OCI-LY7 (cell line): ENCODE data around the gene APOL3. TPM values are rescaled to one million over a fixed set of nuclear protein-coding genes. Genes with fewer than 3 reads are reported as not detected.

ENCODE experiments used
- BruUV-seq: library from RNA; stranded (reverse); fragments of 400-500 nt; replicated peaks from 2 replicates; lab custom pipeline; 2021; lab: Mats Ljungman, UMichigan
- CTCF ChIA-PET: fragments of 300-600 bp; sonication (Branson Sonifier 250); formaldehyde crosslinking; loops from one replicate; lab custom pipeline; 2022; ENCODE audit warnings: antibody characterized with exemption; ENCODE audit not compliant: unreplicated experiment; lab: Charles Lee
- POLR2A ChIA-PET: fragments of 300-600 bp; sonication (Branson Sonifier 250); formaldehyde crosslinking; loops from one replicate; lab custom pipeline; 2022; ENCODE audit warnings: antibody characterized with exemption; lab: Charles Lee
- DNase-seq: peaks from one replicate; pipeline ENCODE4 v3.0.0-alpha.2; 2015; ENCODE audit warnings: low spot score
- H2AFZ ChIP-seq: fragments of 200-600 bp; sonication (generic), shearing (Covaris generic); 2 replicates; pipeline ENCODE4 v1.6.1; 2014; ENCODE audit warnings: mild to moderate bottlenecking, antibody characterized with exemption, low read length, moderate library complexity
- H3K27ac ChIP-seq: fragments of 200-600 bp; sonication (generic); 2 replicates; pipeline ENCODE4 v1.5.1; 2014; ENCODE audit warnings: mixed run types, low read depth, mild to moderate bottlenecking, moderate library complexity, low read length, inconsistent platforms; ENCODE audit not compliant: poor library complexity, severe bottlenecking
- H3K36me3 ChIP-seq: fragments of 200-600 bp; sonication (generic); 2 replicates; pipeline ENCODE4 v1.6.1; 2014; ENCODE audit warnings: mild to moderate bottlenecking, antibody characterized with exemption, low read length, moderate library complexity, mixed read lengths; ENCODE audit not compliant: insufficient read depth
- H3K4me1 ChIP-seq: fragments of 200-600 bp; sonication (generic); 2 replicates; pipeline ENCODE4 v1.5.1; 2014; ENCODE audit warnings: mild to moderate bottlenecking, low read length; ENCODE audit not compliant: insufficient read depth, poor library complexity, severe bottlenecking
- H3K4me2 ChIP-seq: fragments of 200-600 bp; sonication (generic); 2 replicates; pipeline ENCODE4 v1.6.1; 2014; ENCODE audit warnings: mild to moderate bottlenecking, low read length
- H3K4me3 ChIP-seq: fragments of 200-600 bp; sonication (generic); 2 replicates; pipeline ENCODE4 v1.5.1; 2014; ENCODE audit warnings: mild to moderate bottlenecking, low read depth, low read length; ENCODE audit not compliant: poor library complexity, severe bottlenecking
- H3K79me2 ChIP-seq: fragments of 200-600 bp; sonication (generic); 2 replicates; pipeline ENCODE4 v1.6.1; 2016; ENCODE audit warnings: low read depth, mild to moderate bottlenecking, low read length, moderate library complexity, mixed read lengths; ENCODE audit not compliant: insufficient read depth
- H3K9me2 ChIP-seq: fragments of 200-600 bp; sonication (generic); 2 replicates; pipeline ENCODE4 v1.6.1; 2016; ENCODE audit warnings: mild to moderate bottlenecking, low read length, mixed read lengths; ENCODE audit not compliant: insufficient read depth
- H3K9me3 ChIP-seq: fragments of 200-600 bp; sonication (generic); 2 replicates; pipeline ENCODE4 v1.6.1; 2014; ENCODE audit warnings: mild to moderate bottlenecking, mixed run types, low read length, mixed read lengths
- H4K20me1 ChIP-seq: fragments of 200-600 bp; sonication (generic); 2 replicates; pipeline ENCODE4 v1.6.1; 2014; ENCODE audit warnings: mild to moderate bottlenecking, antibody characterized with exemption, low read length, moderate library complexity, mixed read lengths; ENCODE audit not compliant: insufficient read depth
- EZH2phosphoT487 ChIP-seq: fragments of 200-600 bp; sonication (generic); IDR thresholded peaks from 2 replicates; pipeline ENCODE4 v1.6.1; 2018; ENCODE audit warnings: low read depth, borderline replicate concordance, mild to moderate bottlenecking, mixed run types, antibody characterized with exemption, low read length, moderate library complexity, mixed read lengths
- intact Hi-C: fragments of 100-400 bp; cut with micrococcal nuclease; formaldehyde crosslinking; loops from one replicate; pipeline ENCODE4 v1.10.0; 2022; ENCODE audit not compliant: unreplicated experiment
- total RNA-seq, 2 experiments: library from RNA; depleted of rRNA in 1 of 2; stranded (reverse); fragments of >200 nt in 1 of 2; shearing (Covaris generic) in 1 of 2; gene quantifications; 2 replicates each; pipeline ENCODE4 v1.2.3, GENCODE V29; 2014 to 2022
- TF ChIP-seq, protein P1 (sequence below): fragments of 200-600 bp; sonication (generic); conservative IDR thresholded peaks from 2 replicates; pipeline ENCODE4 v1.5.1; 2014; ENCODE audit warnings: mild to moderate bottlenecking, antibody characterized with exemption, low read length, moderate library complexity, mixed read lengths

Gene APOL3
- total RNA-seq, 2 experiments from 2014 or later = 10.7 to 19.6 TPM

DNA sequence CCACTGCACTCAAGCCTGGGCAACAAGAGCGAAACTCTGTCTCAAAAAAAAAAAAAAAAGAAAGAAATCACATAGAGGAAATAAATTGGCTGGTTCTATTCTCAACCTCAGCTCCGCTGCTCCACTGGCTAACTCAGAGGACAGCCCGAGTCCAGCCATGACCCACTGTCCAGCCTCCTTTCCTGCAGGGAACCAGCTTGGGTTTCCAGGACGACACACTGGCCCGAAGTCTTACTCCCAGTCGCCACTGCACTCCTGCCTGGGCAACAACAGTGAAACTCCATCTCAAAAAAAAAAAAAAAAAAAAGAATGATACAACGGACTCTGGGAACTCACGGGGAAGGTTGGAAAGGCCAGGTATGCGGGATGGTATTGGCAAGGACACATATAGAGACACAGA, 31.5 kb downstream of the APOL3 start:
- no peak for TF ChIP-seq EZH2phosphoT487
- TF ChIP-seq, protein P1, sequence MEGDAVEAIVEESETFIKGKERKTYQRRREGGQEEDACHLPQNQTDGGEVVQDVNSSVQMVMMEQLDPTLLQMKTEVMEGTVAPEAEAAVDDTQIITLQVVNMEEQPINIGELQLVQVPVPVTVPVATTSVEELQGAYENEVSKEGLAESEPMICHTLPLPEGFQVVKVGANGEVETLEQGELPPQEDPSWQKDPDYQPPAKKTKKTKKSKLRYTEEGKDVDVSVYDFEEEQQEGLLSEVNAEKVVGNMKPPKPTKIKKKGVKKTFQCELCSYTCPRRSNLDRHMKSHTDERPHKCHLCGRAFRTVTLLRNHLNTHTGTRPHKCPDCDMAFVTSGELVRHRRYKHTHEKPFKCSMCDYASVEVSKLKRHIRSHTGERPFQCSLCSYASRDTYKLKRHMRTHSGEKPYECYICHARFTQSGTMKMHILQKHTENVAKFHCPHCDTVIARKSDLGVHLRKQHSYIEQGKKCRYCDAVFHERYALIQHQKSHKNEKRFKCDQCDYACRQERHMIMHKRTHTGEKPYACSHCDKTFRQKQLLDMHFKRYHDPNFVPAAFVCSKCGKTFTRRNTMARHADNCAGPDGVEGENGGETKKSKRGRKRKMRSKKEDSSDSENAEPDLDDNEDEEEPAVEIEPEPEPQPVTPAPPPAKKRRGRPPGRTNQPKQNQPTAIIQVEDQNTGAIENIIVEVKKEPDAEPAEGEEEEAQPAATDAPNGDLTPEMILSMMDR = no peak
- H4K20me1 ChIP-seq = no peaks in the 10 kb centered on the region
- intact Hi-C loops = loop anchor here (10.0 kb wide), 1 partner anchor 364 kb away; no protein-coding TSS in a partner anchor
- H2AFZ ChIP-seq = no peak overlapping the region
- DNase-seq = no peak
- H3K4me2 ChIP-seq = no peak overlapping the region
- H3K27ac ChIP-seq = no peak overlapping the region
- no TSS peak for BruUV-seq
- no peaks in the 10 kb centered on the region for H3K4me1 ChIP-seq
- no peaks in the 10 kb centered on the region for H3K79me2 ChIP-seq
- no peaks in the 10 kb centered on the region for H3K9me2 ChIP-seq
- no peak overlapping the region for H3K4me3 ChIP-seq
- H3K9me3 ChIP-seq = no peaks in the 10 kb centered on the region
- ChIA-PET CTCF (no interaction called here), POLR2A (no interaction called here)
- no peaks in the 10 kb centered on the region for H3K36me3 ChIP-seq

DNA sequence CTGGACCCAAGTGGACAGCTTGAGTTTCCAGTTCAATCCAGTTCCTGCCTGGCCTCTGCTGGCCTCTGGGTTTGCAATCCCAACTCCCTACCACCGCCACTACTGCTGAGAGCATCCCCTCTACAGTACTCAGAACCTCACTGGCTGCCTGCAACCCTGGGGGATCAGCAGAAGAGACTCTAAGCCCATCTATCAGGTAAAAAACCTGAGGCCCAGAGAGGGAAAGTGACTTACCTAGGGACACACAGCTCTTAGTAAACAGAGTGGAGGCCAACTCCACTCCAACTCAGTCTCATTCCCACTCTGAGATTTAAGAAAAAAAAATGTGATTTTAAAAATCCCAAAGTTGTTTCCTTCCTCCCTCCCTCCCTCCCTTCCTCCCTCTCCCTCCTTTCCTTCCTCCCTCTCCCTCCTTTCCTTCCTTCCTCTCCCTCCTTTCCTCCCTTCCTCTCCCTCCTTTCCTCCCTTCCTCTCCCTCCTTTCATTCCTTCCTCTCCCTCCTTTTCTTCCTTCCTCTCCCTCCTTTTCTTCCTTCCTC, 34.5 kb downstream of the APOL3 start:
- Histone ChIP-seq H3K4me1 (peaks cover 3% of the 10 kb centered on the region), H2AFZ (no peak overlapping the region), H4K20me1 (no peaks in the 10 kb centered on the region), H3K79me2 (no peaks in the 10 kb centered on the region), H3K9me2 (no peaks in the 10 kb centered on the region), H3K4me2 (no peak overlapping the region), H3K36me3 (no peaks in the 10 kb centered on the region), H3K27ac (no peak overlapping the region), H3K4me3 (no peak overlapping the region), H3K9me3 (no peaks in the 10 kb centered on the region)
- no TSS peak for BruUV-seq
- intact Hi-C loops = loop anchor here (2.0 to 10.0 kb wide), 2 partner anchors 287 to 361 kb away; no protein-coding TSS in a partner anchor
- DNase-seq = no peak
- ChIA-PET CTCF (no interaction called here), POLR2A (no interaction called here)
- TF ChIP-seq EZH2phosphoT487 = no peak
- TF ChIP-seq, protein P1 = no peak

- Histone ChIP-seq H2AFZ (no peak overlapping the region), H3K36me3 (no peaks in the 10 kb centered on the region), H3K4me3 (no peak overlapping the region), H3K9me3 (no peaks in the 10 kb centered on the region), H3K79me2 (no peaks in the 10 kb centered on the region), H3K27ac (no peak overlapping the region), H3K4me2 (no peak overlapping the region), H4K20me1 (no peaks in the 10 kb centered on the region), H3K4me1 (peaks cover 3% of the 10 kb centered on the region), H3K9me2 (no peaks in the 10 kb centered on the region)
- ChIA-PET POLR2A (no interaction called here), CTCF (no interaction called here)
- no peak for DNase-seq
- intact Hi-C loops = loop anchor here (2.0 to 10.0 kb wide), 2 partner anchors 287 to 361 kb away; no protein-coding TSS in a partner anchor
- no TSS peak for BruUV-seq
- TF ChIP-seq, protein P1 = no peak
- TF ChIP-seq EZH2phosphoT487 = no peak
These were observed 35.1 kb downstream of the APOL3 start for GRCh38 chr22:36125434-36125833.
